ENCODE data around the gene VWA7. TPM values are rescaled to one million over a fixed set of nuclear protein-coding genes. Genes with fewer than 3 reads are reported as not detected.

Gene VWA7
- polyA plus RNA-seq, 1 of the 3 experiments (the other 2 are of a cell fraction) = 0.56 TPM

GRCh38 chr6:31782126-31782855, 5.2 kb upstream of the VWA7 start:
- no peak overlapping the region for H3K27ac ChIP-seq (ENCODE audit: low read depth in 2 of 2, low read length in 1 of 2)
- no peaks in the 10 kb centered on the region for H3K9me2 ChIP-seq
- H3F3A ChIP-seq (replicated peaks; ENCODE audit: insufficient read depth) = peaks cover 3% of the 10 kb centered on the region
- H3K4me3 ChIP-seq (ENCODE audit: low read depth in 2 of 2, low read length in 1 of 2) = no peak overlapping the region
- WGBS (ENCODE audit: low lambda C conversion rate) = 91% methylated on average over 14 of the region's 32 CpGs
- 0 out of 2 replicates have a peak, but pooled peaks cover 4% of the 10 kb centered on the region for H3K79me2 ChIP-seq (ENCODE audit: insufficient read depth)
- H3K9me3 ChIP-seq = no peaks in the 10 kb centered on the region
- ChIA-PET CTCF (interaction anchor here (1.0 to 1.8 kb wide), 2 partner anchors 9 kb away, joined by 3 to 6 read pairs; no protein-coding TSS in a partner anchor), POLR2A (interaction anchor here (1.2 kb wide), 1 partner anchor 13 kb away, joined by 3 read pairs; no protein-coding TSS in a partner anchor)
- H4K20me1 ChIP-seq (ENCODE audit: insufficient read depth) = no peaks in the 10 kb centered on the region
- H2AFZ ChIP-seq (ENCODE audit: low read depth) = no peak overlapping the region
- DNase-seq = no peak
- no peak overlapping the region for H3K9ac ChIP-seq
- TF ChIP-seq MAX (IDR thresholded peaks at IDR 0.05; ENCODE audit: low read depth) (no peak), GATA2 (CRISPR knock-in tag; IDR thresholded peaks at IDR 0.05) (no peak), NFIC (IDR thresholded peaks at IDR 0.05; ENCODE audit: borderline replicate concordance) (no peak), TAF1 (IDR thresholded peaks at IDR 0.05; ENCODE audit: borderline replicate concordance, low read depth, low read length) (no peak), MXI1 (IDR thresholded peaks at IDR 0.05; ENCODE audit: low read depth, low read length) (no peak), USF2 (IDR thresholded peaks at IDR 0.05; ENCODE audit: borderline replicate concordance, low read depth, low read length) (no peak), FOXJ3 (CRISPR knock-in tag; IDR thresholded peaks at IDR 0.05) (no peak), RCOR1 (IDR thresholded peaks at IDR 0.05; ENCODE audit: low read length) (no peak), ELF1 (IDR thresholded peaks at IDR 0.05) (no peak), REST (IDR thresholded peaks at IDR 0.05; ENCODE audit: low read depth, low read length) (no peak), MEF2A (IDR thresholded peaks at IDR 0.05; ENCODE audit: borderline replicate concordance, low read depth) (no peak), SMC3 (IDR thresholded peaks at IDR 0.05; ENCODE audit: low read depth, low read length) (no peak), GABPA (IDR thresholded peaks at IDR 0.05; ENCODE audit: low read depth) (no peak), JUND (IDR thresholded peaks at IDR 0.05) (no peak), NRF1 (IDR thresholded peaks at IDR 0.05; ENCODE audit: low read depth, low read length) (no peak), EZH2phosphoT487 (IDR thresholded peaks at IDR 0.05; ENCODE audit: borderline replicate concordance, low read depth) (no peak)
- no peak overlapping the region for H3K4me2 ChIP-seq
- peaks cover 2 to 3% of the 10 kb centered on the region in 2 experiments; a peak in 2 of 4 replicates for H3K4me1 ChIP-seq (ENCODE audit: control insufficient read depth in 1 of 2, insufficient read depth in 2 of 2, low read depth in 1 of 2, low read length in 1 of 2)
- H3K27me3 ChIP-seq (ENCODE audit: insufficient read depth) = no peaks in the 10 kb centered on the region
- peaks cover 14 to 65% of the 10 kb centered on the region in 2 experiments for H3K36me3 ChIP-seq (replicated peaks in 1 of 2; ENCODE audit: control insufficient read depth in 1 of 2, insufficient read depth in 2 of 2, low read length in 1 of 2)

Data from SK-N-SH (cell line).